ENCODE data around the gene PRKCSH. TPM values are rescaled to one million over a fixed set of nuclear protein-coding genes. Genes with fewer than 3 reads are reported as not detected.

The PRKCSH gene
- total RNA-seq, 1 experiment from 2014 or later, result 425 TPM

- no peaks in the 10 kb centered on the region; the same call in 1 of the 2 replicates for H3K79me2 ChIP-seq (ENCODE audit: insufficient read depth, low read length)
- H3K9me3 ChIP-seq (ENCODE audit: control insufficient read depth in 1 of 2, insufficient read depth in 1 of 2, low read depth in 1 of 2, low read length in 2 of 2), result no peaks in the 10 kb centered on the region
- TF ChIP-seq POLR2AphosphoS5 (IDR thresholded peaks at IDR 0.05; ENCODE audit: low read depth, low read length), result no peak
- TF ChIP-seq CBX3 (IDR thresholded peaks at IDR 0.05; ENCODE audit: low read depth), result no peak
- DNase-seq (ENCODE audit: low read depth, low spot score) (no peak), ATAC-seq (no peak)
- intact Hi-C loops (cut with micrococcal nuclease), result no loop called here
- H3K4me1 ChIP-seq (ENCODE audit: control insufficient read depth in 1 of 2, insufficient read depth in 2 of 2, low read length in 2 of 2), result peaks cover 0 to 10% of the 10 kb centered on the region in 2 experiments; a peak in 3 of 4 replicates
- no peak overlapping the region for H3K9ac ChIP-seq (ENCODE audit: low read length)
- H3K4me3 ChIP-seq (replicated peaks in 1 of 2; ENCODE audit: low read depth in 1 of 2, low read length in 2 of 2), result no peak overlapping the region
- BruUV-seq (replicated peaks), result no TSS peak
- RAD21 ChIA-PET (ENCODE audit: low non-redundant PET in 1 of 2, low total read pairs in 2 of 2, uncharacterized antibody in 2 of 2, unreplicated experiment in 2 of 2), result no interaction called here
- H3K9me2 ChIP-seq (ENCODE audit: insufficient read depth), result no peaks in the 10 kb centered on the region
- no peak overlapping the region for H2AFZ ChIP-seq (ENCODE audit: low read depth, low read length, poor library complexity, severe bottlenecking)
- H3K27me3 ChIP-seq (ENCODE audit: insufficient read depth, low read length), result no peaks in the 10 kb centered on the region
- H3K36me3 ChIP-seq (ENCODE audit: control insufficient read depth in 1 of 2, insufficient read depth in 2 of 2, low read length in 2 of 2), result peaks cover 4 to 18% of the 10 kb centered on the region in 2 experiments
- H3K4me2 ChIP-seq (ENCODE audit: low read length), result no peak overlapping the region
- no peaks in the 10 kb centered on the region for H4K20me1 ChIP-seq (ENCODE audit: insufficient read depth)
- POLR2A ChIA-PET, result no interaction called here
- CTCF ChIA-PET, result no interaction called here
- H3K27ac ChIP-seq (ENCODE audit: low read depth, low read length), result no peak overlapping the region
These were observed 26.8 kb upstream of the PRKCSH start for GRCh38 chr19:11408591-11408990.

GRCh38 chr19:11410682-11411081, 24.8 kb upstream of the PRKCSH start:
- Histone ChIP-seq H3K36me3 (ENCODE audit: control insufficient read depth in 1 of 2, insufficient read depth in 2 of 2, low read length in 2 of 2) (peaks cover 6 to 9% of the 10 kb centered on the region in 2 experiments), H2AFZ (ENCODE audit: low read depth, low read length, poor library complexity, severe bottlenecking) (no peak overlapping the region), H3K4me2 (ENCODE audit: low read length) (no peak overlapping the region), H4K20me1 (ENCODE audit: insufficient read depth) (no peaks in the 10 kb centered on the region), H3K9me2 (ENCODE audit: insufficient read depth) (no peaks in the 10 kb centered on the region), H3K79me2 (ENCODE audit: insufficient read depth, low read length) (no peaks in the 10 kb centered on the region; the same call in 1 of the 2 replicates), H3K9me3 (ENCODE audit: control insufficient read depth in 1 of 2, insufficient read depth in 1 of 2, low read depth in 1 of 2, low read length in 2 of 2) (no peaks in the 10 kb centered on the region), H3K4me1 (ENCODE audit: control insufficient read depth in 1 of 2, insufficient read depth in 2 of 2, low read length in 2 of 2) (peaks cover 0 to 10% of the 10 kb centered on the region in 2 experiments; a peak in 3 of 4 replicates), H3K4me3 (replicated peaks in 1 of 2; ENCODE audit: low read depth in 1 of 2, low read length in 2 of 2) (no peak overlapping the region), H3K27ac (ENCODE audit: low read depth, low read length) (no peak overlapping the region), H3K27me3 (ENCODE audit: insufficient read depth, low read length) (no peaks in the 10 kb centered on the region), H3K9ac (ENCODE audit: low read length) (no peak overlapping the region)
- ChIA-PET CTCF (no interaction called here), RAD21 (ENCODE audit: low non-redundant PET in 1 of 2, low total read pairs in 2 of 2, uncharacterized antibody in 2 of 2, unreplicated experiment in 2 of 2) (no interaction called here), POLR2A (no interaction called here)
- intact Hi-C loops (cut with micrococcal nuclease), result no loop called here
- no TSS peak for BruUV-seq (replicated peaks)
- ATAC-seq, result no peak
- no peak for DNase-seq (ENCODE audit: low read depth, low spot score)
- TF ChIP-seq, protein P1, sequence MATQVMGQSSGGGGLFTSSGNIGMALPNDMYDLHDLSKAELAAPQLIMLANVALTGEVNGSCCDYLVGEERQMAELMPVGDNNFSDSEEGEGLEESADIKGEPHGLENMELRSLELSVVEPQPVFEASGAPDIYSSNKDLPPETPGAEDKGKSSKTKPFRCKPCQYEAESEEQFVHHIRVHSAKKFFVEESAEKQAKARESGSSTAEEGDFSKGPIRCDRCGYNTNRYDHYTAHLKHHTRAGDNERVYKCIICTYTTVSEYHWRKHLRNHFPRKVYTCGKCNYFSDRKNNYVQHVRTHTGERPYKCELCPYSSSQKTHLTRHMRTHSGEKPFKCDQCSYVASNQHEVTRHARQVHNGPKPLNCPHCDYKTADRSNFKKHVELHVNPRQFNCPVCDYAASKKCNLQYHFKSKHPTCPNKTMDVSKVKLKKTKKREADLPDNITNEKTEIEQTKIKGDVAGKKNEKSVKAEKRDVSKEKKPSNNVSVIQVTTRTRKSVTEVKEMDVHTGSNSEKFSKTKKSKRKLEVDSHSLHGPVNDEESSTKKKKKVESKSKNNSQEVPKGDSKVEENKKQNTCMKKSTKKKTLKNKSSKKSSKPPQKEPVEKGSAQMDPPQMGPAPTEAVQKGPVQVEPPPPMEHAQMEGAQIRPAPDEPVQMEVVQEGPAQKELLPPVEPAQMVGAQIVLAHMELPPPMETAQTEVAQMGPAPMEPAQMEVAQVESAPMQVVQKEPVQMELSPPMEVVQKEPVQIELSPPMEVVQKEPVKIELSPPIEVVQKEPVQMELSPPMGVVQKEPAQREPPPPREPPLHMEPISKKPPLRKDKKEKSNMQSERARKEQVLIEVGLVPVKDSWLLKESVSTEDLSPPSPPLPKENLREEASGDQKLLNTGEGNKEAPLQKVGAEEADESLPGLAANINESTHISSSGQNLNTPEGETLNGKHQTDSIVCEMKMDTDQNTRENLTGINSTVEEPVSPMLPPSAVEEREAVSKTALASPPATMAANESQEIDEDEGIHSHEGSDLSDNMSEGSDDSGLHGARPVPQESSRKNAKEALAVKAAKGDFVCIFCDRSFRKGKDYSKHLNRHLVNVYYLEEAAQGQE (IDR thresholded peaks at IDR 0.05; ENCODE audit: low read depth), result no peak
- TF ChIP-seq SP1 (IDR thresholded peaks at IDR 0.05; ENCODE audit: low read depth) (no peak), POLR2A (IDR thresholded peaks at IDR 0.05; ENCODE audit: borderline replicate concordance, extremely low read depth, insufficient read depth, insufficient read length) (no peak), SIN3A (IDR thresholded peaks at IDR 0.05; ENCODE audit: low read depth) (no peak), CEBPB (IDR thresholded peaks at IDR 0.05; ENCODE audit: low read depth) (no peak), YY1 (IDR thresholded peaks at IDR 0.05; ENCODE audit: extremely low read depth, insufficient replicate concordance, low read depth, low read length) (no peak), EZH2 (IDR thresholded peaks at IDR 0.05) (no peak), TCF7L2 (IDR thresholded peaks at IDR 0.05; ENCODE audit: borderline replicate concordance, extremely low read depth, insufficient read depth, insufficient read length) (no peak), EGR1 (IDR thresholded peaks at IDR 0.05; ENCODE audit: low read depth) (no peak), SRF (IDR thresholded peaks at IDR 0.05; ENCODE audit: low read depth) (no peak), POLR2AphosphoS5 (IDR thresholded peaks at IDR 0.05; ENCODE audit: low read depth, low read length) (no peak), ZNF274 (IDR thresholded peaks at IDR 0.05; ENCODE audit: low read depth, low read length) (no peak), FOSL1 (IDR thresholded peaks at IDR 0.05; ENCODE audit: low read depth) (no peak)
- TF ChIP-seq, protein P2, sequence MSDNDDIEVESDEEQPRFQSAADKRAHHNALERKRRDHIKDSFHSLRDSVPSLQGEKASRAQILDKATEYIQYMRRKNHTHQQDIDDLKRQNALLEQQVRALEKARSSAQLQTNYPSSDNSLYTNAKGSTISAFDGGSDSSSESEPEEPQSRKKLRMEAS (IDR thresholded peaks at IDR 0.05), result no peak

All from HCT116 (cell line).